Measurements from ENCODE around the gene GRIN1. TPM values are rescaled to one million over a fixed set of nuclear protein-coding genes. Genes with fewer than 3 reads are reported as not detected.

Gene GRIN1
- total RNA-seq, 1 experiment from 2014 or later: not detected

DNA sequence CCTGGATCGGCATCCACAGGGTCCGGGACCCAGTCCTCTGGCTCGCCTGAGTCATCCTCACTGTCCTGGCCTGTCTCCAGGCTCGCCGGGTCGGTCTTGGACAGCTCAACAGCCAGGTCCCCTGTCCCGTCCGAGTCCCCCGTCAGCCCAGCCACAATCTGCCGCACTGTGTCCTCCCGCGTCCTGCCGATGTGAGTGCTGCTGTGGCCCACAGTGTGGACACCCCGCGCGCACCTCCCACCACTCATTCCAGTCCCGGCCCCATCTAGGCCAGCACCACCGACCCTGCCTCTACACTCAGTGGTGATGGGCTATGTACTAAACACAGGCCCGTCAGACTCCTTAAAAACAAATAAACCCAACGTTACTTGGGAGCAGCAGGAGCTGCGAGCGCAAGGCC, 42.7 kb downstream of the GRIN1 start:
- H2AFZ ChIP-seq: no peak overlapping the region
- intact Hi-C loops (cut with micrococcal nuclease; ENCODE audit: unreplicated experiment): no loop called here
- no peak overlapping the region for H3K4me2 ChIP-seq
- no peaks in the 10 kb centered on the region for H3K9me2 ChIP-seq (ENCODE audit: insufficient read depth)
- H4K20me1 ChIP-seq (ENCODE audit: insufficient read depth): no peaks in the 10 kb centered on the region
- TF ChIP-seq EZH2 (IDR thresholded peaks at IDR 0.05; ENCODE audit: low read depth): no peak
- TF ChIP-seq CTCF (conservative IDR thresholded peaks at IDR 0.05): no peak
- peaks cover 11% of the 10 kb centered on the region; the same call in 1 of the 2 replicates for H3F3A ChIP-seq (ENCODE audit: insufficient read depth, low read depth)
- no TSS peak for BruUV-seq (replicated peaks)
- peaks cover 5% of the 10 kb centered on the region; the same call in 1 of the 2 replicates for H3K79me2 ChIP-seq (ENCODE audit: low read depth)
- H3K4me1 ChIP-seq (replicated peaks; ENCODE audit: insufficient read depth): peaks cover 4% of the 10 kb centered on the region; the same call in 1 of the 2 replicates
- no peak overlapping the region for H3K27ac ChIP-seq
- no peaks in the 10 kb centered on the region for H3K27me3 ChIP-seq (ENCODE audit: insufficient read depth, low read depth)
- no peaks in the 10 kb centered on the region for H3K36me3 ChIP-seq (ENCODE audit: low read depth)
- no peak for DNase-seq
- H3K9me3 ChIP-seq (ENCODE audit: insufficient read depth, low read depth): no peaks in the 10 kb centered on the region
- CTCF ChIA-PET: no interaction called here
- POLR2A ChIA-PET (ENCODE audit: unreplicated experiment): no interaction called here
- H3K4me3 ChIP-seq: no peak overlapping the region

DNA sequence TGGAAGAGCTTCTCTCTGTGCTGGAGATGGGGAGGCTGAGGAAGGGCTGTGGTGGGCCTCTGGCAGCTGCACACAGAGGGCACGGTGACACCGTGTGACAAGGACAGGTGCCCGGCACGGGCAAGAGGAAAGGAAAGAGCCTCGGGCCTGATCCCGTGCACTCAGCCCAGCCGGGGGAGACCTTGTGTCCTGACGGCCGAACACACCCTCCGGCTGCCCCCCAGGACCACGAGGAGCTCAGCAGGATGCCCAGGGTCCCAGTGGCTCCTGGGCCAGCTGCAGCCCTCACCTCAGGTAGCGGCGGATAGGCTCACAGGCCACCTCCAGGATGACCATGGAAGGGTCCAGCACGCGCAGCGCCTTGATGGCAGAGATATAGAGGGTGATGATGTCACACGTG, 43.9 kb downstream of the GRIN1 start:
- no peak overlapping the region for H3K4me3 ChIP-seq
- no peaks in the 10 kb centered on the region for H3K9me2 ChIP-seq (ENCODE audit: insufficient read depth)
- H2AFZ ChIP-seq: no peak overlapping the region
- no peak overlapping the region for H3K4me2 ChIP-seq
- no peak for DNase-seq
- no peak overlapping the region for H3K27ac ChIP-seq
- peaks cover 1% of the 10 kb centered on the region; the same call in 1 of the 2 replicates for H3F3A ChIP-seq (ENCODE audit: insufficient read depth, low read depth)
- H3K27me3 ChIP-seq (ENCODE audit: insufficient read depth, low read depth): no peaks in the 10 kb centered on the region
- BruUV-seq (replicated peaks): no TSS peak
- peaks cover 14% of the 10 kb centered on the region for H3K4me1 ChIP-seq (replicated peaks; ENCODE audit: insufficient read depth)
- H3K36me3 ChIP-seq (ENCODE audit: low read depth): no peaks in the 10 kb centered on the region
- H3K9me3 ChIP-seq (ENCODE audit: insufficient read depth, low read depth): no peaks in the 10 kb centered on the region
- no peak for TF ChIP-seq EZH2 (IDR thresholded peaks at IDR 0.05; ENCODE audit: low read depth)
- no peak for TF ChIP-seq CTCF (conservative IDR thresholded peaks at IDR 0.05)
- ChIA-PET POLR2A (ENCODE audit: unreplicated experiment) (no interaction called here), CTCF (no interaction called here)
- intact Hi-C loops (cut with micrococcal nuclease; ENCODE audit: unreplicated experiment): no loop called here
- no peaks in the 10 kb centered on the region for H4K20me1 ChIP-seq (ENCODE audit: insufficient read depth)
- H3K79me2 ChIP-seq (ENCODE audit: low read depth): peaks cover 17% of the 10 kb centered on the region

- ChIA-PET POLR2A (ENCODE audit: unreplicated experiment) (no interaction called here), CTCF (no interaction called here)
- TF ChIP-seq CTCF (conservative IDR thresholded peaks at IDR 0.05) (no peak), EZH2 (IDR thresholded peaks at IDR 0.05; ENCODE audit: low read depth) (no peak)
- peaks cover 22% of the 10 kb centered on the region for H3K79me2 ChIP-seq (ENCODE audit: low read depth)
- no peaks in the 10 kb centered on the region for H3K27me3 ChIP-seq (ENCODE audit: insufficient read depth, low read depth)
- no peak for DNase-seq
- no peak overlapping the region for H3K4me2 ChIP-seq
- H4K20me1 ChIP-seq (ENCODE audit: insufficient read depth): no peaks in the 10 kb centered on the region
- no peaks in the 10 kb centered on the region for H3K9me2 ChIP-seq (ENCODE audit: insufficient read depth)
- H3K4me3 ChIP-seq: no peak overlapping the region
- H3K4me1 ChIP-seq (replicated peaks; ENCODE audit: insufficient read depth): peaks cover 14% of the 10 kb centered on the region
- H3K36me3 ChIP-seq (ENCODE audit: low read depth): no peaks in the 10 kb centered on the region
- intact Hi-C loops (cut with micrococcal nuclease; ENCODE audit: unreplicated experiment): no loop called here
- H2AFZ ChIP-seq: no peak overlapping the region
- peaks cover 6% of the 10 kb centered on the region; the same call in 1 of the 2 replicates for H3F3A ChIP-seq (ENCODE audit: insufficient read depth, low read depth)
- BruUV-seq (replicated peaks): no TSS peak
- H3K9me3 ChIP-seq (ENCODE audit: insufficient read depth, low read depth): no peaks in the 10 kb centered on the region
- no peak overlapping the region for H3K27ac ChIP-seq
Observed at GRCh38 chr9:137183980-137184595, 45.1 kb downstream of the GRIN1 start.
